Body of pancreas (tissue), 4 donors: ENCODE results near the gene ALPI. TPM values are rescaled to one million over a fixed set of nuclear protein-coding genes. Genes with fewer than 3 reads are reported as not detected.
A peak's percentile ranks its signal among the peaks of the same experiment; 100 is the strongest.

ENCODE experiments used
- ATAC-seq: fragments of 150-250 bp; one replicate; pipeline ENCODE4 v1.9.1; 2016
- DNase-seq, 4 donors: peaks; one replicate each; pipeline ENCODE4 v3.0.0-alpha.2; 2019
- H3K27ac ChIP-seq, 4 donors: fragments of 200-600 bp; sonication (generic); 1 replicate in 3 of 4; 2 replicates in 1 of 4; pipeline versions ENCODE4 v1.5.1 to v1.6.1; 2016 to 2019; ENCODE audit warnings: mild to moderate bottlenecking in 1 of 4, mixed read lengths in 1 of 4, moderate library complexity in 1 of 4
- H3K27me3 ChIP-seq, 2 donors: fragments of 200-600 bp; sonication (generic); one replicate each; pipeline ENCODE4 v1.6.0; 2016; ENCODE audit warnings: mild to moderate bottlenecking in 1 of 2
- H3K36me3 ChIP-seq, 2 donors: fragments of 200-600 bp; sonication (generic); replicated peaks in 1 of 2; 2 replicates each; pipeline ENCODE4 v1.5.1; 2016; ENCODE audit warnings: low read depth in 2 of 2; ENCODE audit not compliant: insufficient read depth in 1 of 2
- H3K4me1 ChIP-seq: fragments of 200-600 bp; sonication (generic); one replicate; pipeline ENCODE4 v1.6.0; 2016
- H3K4me3 ChIP-seq, 2 donors: fragments of 200-600 bp; sonication (generic); 1 replicate in 1 of 2; 2 replicates in 1 of 2; pipeline ENCODE4 v1.5.1; 2016 to 2019
- H3K9me3 ChIP-seq, 3 donors: fragments of 200-600 bp; sonication (generic); 1 replicate in 2 of 3; 2 replicates in 1 of 3; pipeline ENCODE4 v1.5.1; 2016
- POLR2A ChIP-seq, 3 donors: fragments of 450-650 bp; IDR thresholded peaks; one replicate each; pipeline ENCODE4 v1.6.1; 2016; ENCODE audit warnings: antibody characterized with exemption in 3 of 3, mild to moderate bottlenecking in 2 of 3
- WGBS, 2 donors: methylation state at CpG; one replicate each; pipeline ENCODE4 v1.1.5; 2017; 5-methylcytosine and 5-hydroxymethylcytosine counted together
- intact Hi-C: fragments of 100-400 bp; cut with DNase I; formaldehyde crosslinking; loops from one replicate; pipeline ENCODE4 v1.15.1; 2023
- total RNA-seq, 2 donors: library from RNA; depleted of rRNA; stranded (reverse); fragments of >200 nt; gene quantifications; one replicate each; pipeline ENCODE4 v1.1.0, GENCODE V29; 2016
- TF ChIP-seq, protein P1 (sequence below), 7 experiments: fragments of 450-650 bp in 4 of 7; fragments of 200-600 bp in 3 of 7; sonication (generic) in 3 of 7; IDR thresholded peaks; one replicate each; pipeline ENCODE4 v1.5.1; 2016 to 2019; ENCODE audit warnings: antibody characterized with exemption in 7 of 7

Gene ALPI
- total RNA-seq, 2 donors from 2014 or later: not detected

DNA sequence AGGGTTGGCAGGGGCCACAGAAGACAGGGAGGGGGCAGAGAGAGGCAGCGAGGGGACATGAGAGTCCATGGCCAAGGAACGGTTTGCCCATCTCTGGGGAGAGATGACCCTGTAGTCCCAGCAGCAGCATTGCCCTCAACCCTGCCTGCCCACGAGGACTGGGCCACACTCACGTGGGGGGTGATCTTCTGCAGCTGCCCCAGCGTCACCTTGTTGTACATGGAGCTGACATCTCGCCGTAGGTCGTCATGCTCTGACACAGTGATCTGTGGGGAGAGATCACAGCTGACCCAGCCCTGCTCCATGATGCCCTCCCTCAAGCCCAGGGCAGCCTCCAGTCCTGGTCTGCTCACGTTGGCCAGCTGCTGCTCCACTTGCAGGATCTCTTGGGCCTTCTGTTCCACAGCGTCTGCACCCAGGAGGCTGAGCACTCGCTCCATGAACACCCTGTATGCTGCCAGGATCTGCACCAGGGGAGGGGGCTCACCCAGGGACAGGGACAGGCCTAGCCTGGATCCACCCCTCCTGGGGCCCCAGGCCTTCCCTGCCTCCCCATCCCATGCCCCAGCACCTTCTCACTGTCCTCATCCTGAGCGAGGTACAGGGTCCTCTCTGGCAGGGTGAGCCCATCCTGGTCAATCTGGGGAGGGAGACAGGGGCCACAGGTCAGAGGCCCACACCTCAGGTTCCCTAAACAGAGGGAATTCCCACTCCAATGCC lies 28.8 kb downstream of the ALPI start:
- 52 to 58% methylated on average over 8 to 12 of the region's 12 CpGs for WGBS, 2 donors
- no peaks in the 10 kb centered on the region for H3K27me3 ChIP-seq
- DNase-seq: peak in 2 of 4 donors; percentile 5

GRCh38 chr2:232485348-232485756 lies 29.4 kb downstream of the ALPI start:
- Histone ChIP-seq H3K27ac (no peak overlapping the region), H3K9me3 (no peaks in the 10 kb centered on the region), H3K4me1 (peaks cover 21% of the 10 kb centered on the region), H3K36me3 (no peaks in the 10 kb centered on the region), H3K27me3 (no peaks in the 10 kb centered on the region), H3K4me3 (no peak overlapping the region)
- intact Hi-C loops: no loop called here
- ATAC-seq (no peak), DNase-seq (peak in 1 of 4 donors; percentile 4)
- TF ChIP-seq, protein P1, sequence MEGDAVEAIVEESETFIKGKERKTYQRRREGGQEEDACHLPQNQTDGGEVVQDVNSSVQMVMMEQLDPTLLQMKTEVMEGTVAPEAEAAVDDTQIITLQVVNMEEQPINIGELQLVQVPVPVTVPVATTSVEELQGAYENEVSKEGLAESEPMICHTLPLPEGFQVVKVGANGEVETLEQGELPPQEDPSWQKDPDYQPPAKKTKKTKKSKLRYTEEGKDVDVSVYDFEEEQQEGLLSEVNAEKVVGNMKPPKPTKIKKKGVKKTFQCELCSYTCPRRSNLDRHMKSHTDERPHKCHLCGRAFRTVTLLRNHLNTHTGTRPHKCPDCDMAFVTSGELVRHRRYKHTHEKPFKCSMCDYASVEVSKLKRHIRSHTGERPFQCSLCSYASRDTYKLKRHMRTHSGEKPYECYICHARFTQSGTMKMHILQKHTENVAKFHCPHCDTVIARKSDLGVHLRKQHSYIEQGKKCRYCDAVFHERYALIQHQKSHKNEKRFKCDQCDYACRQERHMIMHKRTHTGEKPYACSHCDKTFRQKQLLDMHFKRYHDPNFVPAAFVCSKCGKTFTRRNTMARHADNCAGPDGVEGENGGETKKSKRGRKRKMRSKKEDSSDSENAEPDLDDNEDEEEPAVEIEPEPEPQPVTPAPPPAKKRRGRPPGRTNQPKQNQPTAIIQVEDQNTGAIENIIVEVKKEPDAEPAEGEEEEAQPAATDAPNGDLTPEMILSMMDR (IDR thresholded peaks at IDR 0.05): no peak
- TF ChIP-seq POLR2A (IDR thresholded peaks at IDR 0.05): no peak
- 3 to 8% methylated on average over 13 to 22 of the region's 22 CpGs for WGBS, 2 donors

More for the DNA sequence above, 28.8 kb downstream of the ALPI start:
- no peak for TF ChIP-seq POLR2A (IDR thresholded peaks at IDR 0.05)
- TF ChIP-seq, protein P1 (IDR thresholded peaks at IDR 0.05): no peak
- Histone ChIP-seq H3K4me1 (peaks cover 21% of the 10 kb centered on the region), H3K4me3 (no peak overlapping the region), H3K27ac (no peak overlapping the region), H3K9me3 (no peaks in the 10 kb centered on the region), H3K36me3 (no peaks in the 10 kb centered on the region)
- no peak for ATAC-seq
- intact Hi-C loops: no loop called here

- no peaks in the 10 kb centered on the region for H3K27me3 ChIP-seq
- no peak overlapping the region for H3K27ac ChIP-seq
- ATAC-seq (no peak), DNase-seq (peak in 1 of 4 donors; percentile 4)
- intact Hi-C loops: no loop called here
- no peaks in the 10 kb centered on the region for H3K9me3 ChIP-seq
- H3K4me3 ChIP-seq: no peak overlapping the region
- no peaks in the 10 kb centered on the region for H3K36me3 ChIP-seq
- 0 to 2% methylated on average over 5 to 102 of the region's 111 CpGs for WGBS, 2 donors
- H3K4me1 ChIP-seq: peaks cover 21% of the 10 kb centered on the region
- TF ChIP-seq, protein P1 (IDR thresholded peaks at IDR 0.05): no peak
- no peak for TF ChIP-seq POLR2A (IDR thresholded peaks at IDR 0.05)
These were observed 30.0 kb downstream of the ALPI start for GRCh38 chr2:232485757-232486557.

DNA sequence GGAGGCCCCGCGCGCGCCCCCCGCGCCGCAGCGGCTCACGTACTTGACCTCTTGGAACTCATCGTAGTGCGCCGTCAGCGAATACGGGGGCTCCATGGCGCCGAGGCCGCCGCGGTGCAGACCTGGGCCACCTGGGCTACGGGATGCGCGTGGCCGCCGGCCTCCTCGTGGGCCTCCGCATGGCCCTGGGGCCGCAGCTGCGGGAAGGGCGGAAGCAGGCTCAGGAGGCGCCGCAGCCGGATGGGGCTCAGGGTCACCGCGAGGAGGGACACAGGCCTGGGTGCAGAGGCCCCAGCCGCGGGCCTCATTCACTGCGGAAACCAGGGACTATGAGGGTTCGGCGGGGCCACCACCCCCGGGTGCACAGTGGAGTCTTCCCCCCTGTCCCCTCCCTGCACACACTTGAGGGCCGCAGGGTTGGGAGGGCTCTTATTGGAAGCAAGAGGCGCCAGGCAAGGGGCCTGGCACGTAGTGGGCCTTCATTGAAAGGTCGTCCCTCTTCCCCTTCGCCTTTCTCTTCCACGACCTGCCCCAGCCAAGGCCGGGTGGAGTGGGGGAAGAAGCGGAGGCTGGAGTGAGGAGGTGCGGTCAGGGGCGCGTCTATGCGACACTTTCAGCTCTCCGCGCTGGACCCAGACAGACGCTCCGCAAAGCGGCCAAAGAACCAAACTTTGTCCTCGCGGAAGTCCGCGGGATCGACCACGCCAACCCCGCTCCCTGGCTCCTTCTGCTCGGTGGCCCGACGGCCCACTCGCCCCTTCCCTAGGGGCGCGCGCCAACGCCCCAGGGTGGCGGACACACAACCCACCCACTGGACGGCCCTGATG lies 30.8 kb downstream of the ALPI start:
- Histone ChIP-seq H3K36me3 (no peaks in the 10 kb centered on the region), H3K4me3 (no peak overlapping the region), H3K4me1 (peaks cover 21% of the 10 kb centered on the region), H3K27me3 (no peaks in the 10 kb centered on the region), H3K27ac (no peak overlapping the region), H3K9me3 (no peaks in the 10 kb centered on the region)
- TF ChIP-seq, protein P1 (IDR thresholded peaks at IDR 0.05): no peak
- TF ChIP-seq POLR2A (IDR thresholded peaks at IDR 0.05): no peak
- DNase-seq (peak in 1 of 4 donors; percentile 7), ATAC-seq (no peak)
- 3 to 5% methylated on average over 15 to 72 of the region's 74 CpGs for WGBS, 2 donors
- intact Hi-C loops: no loop called here
